ENCODE data around the gene PRUNE1.

The PRUNE1 gene

DNA sequence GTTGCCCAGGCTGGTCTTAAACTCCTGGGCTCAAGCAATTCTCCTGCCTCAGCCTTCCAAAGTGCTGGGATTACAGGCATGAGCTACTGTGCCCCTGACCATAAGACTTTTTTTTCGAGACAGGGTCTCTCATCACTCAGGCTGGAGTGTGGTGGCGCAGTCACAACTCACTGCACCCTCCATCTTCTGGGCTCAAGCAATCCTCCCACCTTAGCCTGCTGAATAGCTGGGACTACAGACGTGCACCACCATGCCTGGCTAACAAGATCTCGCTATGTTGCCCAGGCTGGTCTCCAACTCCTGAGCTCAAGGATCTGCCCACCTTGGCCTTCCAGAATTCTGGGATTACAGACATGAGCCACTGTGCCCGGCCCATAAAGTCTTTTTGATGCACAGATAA, 41.2 kb downstream of the PRUNE1 start:
- Histone ChIP-seq H3K27me3 (ENCODE audit: insufficient read depth, low read length) (no peaks in the 10 kb centered on the region), H4K8ac (ENCODE audit: low read depth, low read length) (no peak overlapping the region), H2BK120ac (ENCODE audit: insufficient read depth, low read length, poor library complexity) (no peak overlapping the region), H3K18ac (ENCODE audit: low read length) (no peak overlapping the region), H3K4ac (ENCODE audit: low read depth, low read length) (no peak overlapping the region), H2AFZ (ENCODE audit: insufficient read depth, low read length, poor library complexity) (no peak overlapping the region), H2AK5ac (ENCODE audit: low read length) (no peak overlapping the region), H3K79me2 (ENCODE audit: control insufficient read depth, insufficient read depth, low read length, poor library complexity) (peaks cover 7% of the 10 kb centered on the region), H3K9ac (ENCODE audit: low read length) (no peak overlapping the region), H3K4me3 (ENCODE audit: low read depth, low read length) (no peak overlapping the region), H3K4me1 (ENCODE audit: control insufficient read depth in 1 of 2, insufficient read depth in 2 of 2, low read length in 2 of 2) (peaks cover 2 to 5% of the 10 kb centered on the region in 2 experiments), H4K12ac (ENCODE audit: low read depth, low read length) (no peak overlapping the region), H3K14ac (ENCODE audit: low read length) (no peak overlapping the region), H3K9me3 (ENCODE audit: insufficient read depth, low read depth, low read length) (no peaks in the 10 kb centered on the region), H4K91ac (ENCODE audit: low read depth, low read length) (no peak overlapping the region), H3K23ac (ENCODE audit: low read length) (no peak overlapping the region), H3K4me2 (ENCODE audit: low read length) (no peak overlapping the region), H3K27ac (ENCODE audit: low read depth, low read length) (no peak overlapping the region), H3K36me3 (ENCODE audit: control insufficient read depth in 1 of 2, insufficient read depth in 2 of 2, low read length in 2 of 2) (peaks cover 15 to 30% of the 10 kb centered on the region in 2 experiments), H3K79me1 (ENCODE audit: low read length) (peaks cover 8% of the 10 kb centered on the region), H2BK5ac (ENCODE audit: low read depth, low read length, poor library complexity) (no peak overlapping the region), H2BK12ac (ENCODE audit: low read length) (no peak overlapping the region)
- no peak for DNase-seq
- WGBS (ENCODE audit: extremely low coverage, insufficient coverage, insufficient read length), result no CpG with 5 or more reads among the region's 5 CpGs

GRCh38 chr1:151050051-151050688, 41.9 kb downstream of the PRUNE1 start:
- H4K12ac ChIP-seq (ENCODE audit: low read depth, low read length), result no peak overlapping the region
- H3K4me3 ChIP-seq (ENCODE audit: low read depth, low read length), result no peak overlapping the region
- WGBS (ENCODE audit: extremely low coverage, insufficient coverage, insufficient read length), result no CpG with 5 or more reads among the region's 2 CpGs

GRCh38 chr1:151051356-151052009, 43.2 kb downstream of the PRUNE1 start:
- H3K9ac ChIP-seq (ENCODE audit: low read length), result no peak overlapping the region
- no CpG with 5 or more reads among the region's 2 CpGs for WGBS (ENCODE audit: extremely low coverage, insufficient coverage, insufficient read length)
- H3K79me2 ChIP-seq (ENCODE audit: control insufficient read depth, insufficient read depth, low read length, poor library complexity), result peaks cover 12% of the 10 kb centered on the region
- no peaks in the 10 kb centered on the region for H3K9me3 ChIP-seq (ENCODE audit: insufficient read depth, low read depth, low read length)
- H3K23ac ChIP-seq (ENCODE audit: low read length), result no peak overlapping the region
- H3K27me3 ChIP-seq (ENCODE audit: insufficient read depth, low read length), result no peaks in the 10 kb centered on the region
- no peak for DNase-seq
- no peak overlapping the region for H3K4ac ChIP-seq (ENCODE audit: low read depth, low read length)
- no peak overlapping the region for H2BK120ac ChIP-seq (ENCODE audit: insufficient read depth, low read length, poor library complexity)
- H3K27ac ChIP-seq (ENCODE audit: low read depth, low read length), result no peak overlapping the region
- no peak overlapping the region for H2BK12ac ChIP-seq (ENCODE audit: low read length)
- H3K4me1 ChIP-seq (ENCODE audit: control insufficient read depth in 1 of 2, insufficient read depth in 2 of 2, low read length in 2 of 2), result peaks cover 4 to 12% of the 10 kb centered on the region in 2 experiments
- no peak overlapping the region for H2AK5ac ChIP-seq (ENCODE audit: low read length)
- no peak overlapping the region for H3K4me3 ChIP-seq (ENCODE audit: low read depth, low read length)
- H3K36me3 ChIP-seq (ENCODE audit: control insufficient read depth in 1 of 2, insufficient read depth in 2 of 2, low read length in 2 of 2), result peaks cover 26 to 49% of the 10 kb centered on the region in 2 experiments
- no peak overlapping the region for H3K4me2 ChIP-seq (ENCODE audit: low read length)
- no peak overlapping the region for H2AFZ ChIP-seq (ENCODE audit: insufficient read depth, low read length, poor library complexity)
- no peak overlapping the region for H2BK5ac ChIP-seq (ENCODE audit: low read depth, low read length, poor library complexity)
- H3K79me1 ChIP-seq (ENCODE audit: low read length), result peaks cover 8% of the 10 kb centered on the region
- no peak overlapping the region for H4K91ac ChIP-seq (ENCODE audit: low read depth, low read length)
- no peak overlapping the region for H3K18ac ChIP-seq (ENCODE audit: low read length)
- no peak overlapping the region for H3K14ac ChIP-seq (ENCODE audit: low read length)
- H4K12ac ChIP-seq (ENCODE audit: low read depth, low read length), result no peak overlapping the region
- no peak overlapping the region for H4K8ac ChIP-seq (ENCODE audit: low read depth, low read length)

More at GRCh38 chr1:151050051-151050688, 41.9 kb downstream of the PRUNE1 start:
- H3K9me3 ChIP-seq (ENCODE audit: insufficient read depth, low read depth, low read length), result no peaks in the 10 kb centered on the region
- no peaks in the 10 kb centered on the region for H3K27me3 ChIP-seq (ENCODE audit: insufficient read depth, low read length)
- no peak overlapping the region for H3K18ac ChIP-seq (ENCODE audit: low read length)
- peaks cover 7% of the 10 kb centered on the region for H3K79me2 ChIP-seq (ENCODE audit: control insufficient read depth, insufficient read depth, low read length, poor library complexity)
- H2BK5ac ChIP-seq (ENCODE audit: low read depth, low read length, poor library complexity), result no peak overlapping the region
- H3K4me2 ChIP-seq (ENCODE audit: low read length), result no peak overlapping the region
- H3K4ac ChIP-seq (ENCODE audit: low read depth, low read length), result no peak overlapping the region
- H2BK12ac ChIP-seq (ENCODE audit: low read length), result no peak overlapping the region
- DNase-seq, result no peak
- H4K8ac ChIP-seq (ENCODE audit: low read depth, low read length), result no peak overlapping the region
- H3K4me1 ChIP-seq (ENCODE audit: control insufficient read depth in 1 of 2, insufficient read depth in 2 of 2, low read length in 2 of 2), result peaks cover 2 to 5% of the 10 kb centered on the region in 2 experiments
- H2BK120ac ChIP-seq (ENCODE audit: insufficient read depth, low read length, poor library complexity), result no peak overlapping the region
- no peak overlapping the region for H3K23ac ChIP-seq (ENCODE audit: low read length)
- H3K27ac ChIP-seq (ENCODE audit: low read depth, low read length), result no peak overlapping the region
- no peak overlapping the region for H4K91ac ChIP-seq (ENCODE audit: low read depth, low read length)
- H3K9ac ChIP-seq (ENCODE audit: low read length), result no peak overlapping the region
- no peak overlapping the region for H2AFZ ChIP-seq (ENCODE audit: insufficient read depth, low read length, poor library complexity)
- H3K14ac ChIP-seq (ENCODE audit: low read length), result no peak overlapping the region
- H2AK5ac ChIP-seq (ENCODE audit: low read length), result no peak overlapping the region
- peaks cover 19 to 35% of the 10 kb centered on the region in 2 experiments for H3K36me3 ChIP-seq (ENCODE audit: control insufficient read depth in 1 of 2, insufficient read depth in 2 of 2, low read length in 2 of 2)
- H3K79me1 ChIP-seq (ENCODE audit: low read length), result peaks cover 8% of the 10 kb centered on the region

DNA sequence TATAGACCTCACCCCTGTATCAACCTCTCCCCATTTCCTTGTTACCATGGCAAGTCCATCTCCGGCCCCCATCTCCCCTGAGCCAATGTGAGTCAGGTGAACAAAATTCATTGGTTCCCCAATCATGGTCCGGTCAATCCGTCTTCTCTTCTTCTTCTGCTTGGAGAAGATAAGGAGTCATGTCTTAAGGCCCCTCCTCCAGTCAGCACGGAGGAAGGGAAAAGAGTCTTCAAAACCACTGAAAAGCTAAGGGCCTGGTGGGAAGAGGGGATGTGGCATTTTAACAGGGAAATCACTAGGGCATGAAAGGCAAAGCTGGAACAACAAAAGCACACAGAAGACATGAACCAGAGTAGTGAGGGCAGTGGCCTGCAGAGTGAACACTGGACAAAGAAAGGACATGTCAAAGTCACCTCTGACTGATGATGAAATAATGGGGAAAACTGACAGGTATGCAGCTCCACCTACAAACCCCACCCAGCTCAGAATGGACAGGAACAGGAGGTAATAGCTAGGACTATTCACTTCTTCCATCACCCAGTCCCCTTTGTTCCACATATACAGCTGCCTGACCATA, 46.8 kb downstream of the PRUNE1 start:
- H2BK12ac ChIP-seq (ENCODE audit: low read length), result no peak overlapping the region
- H3K18ac ChIP-seq (ENCODE audit: low read length), result peak overlapping the region; percentile 6
- peaks cover 21% of the 10 kb centered on the region for H3K79me1 ChIP-seq (ENCODE audit: low read length)
- WGBS (ENCODE audit: extremely low coverage, insufficient coverage, insufficient read length), result no CpG with 5 or more reads among the region's 4 CpGs
- peaks cover 36% of the 10 kb centered on the region for H3K79me2 ChIP-seq (ENCODE audit: control insufficient read depth, insufficient read depth, low read length, poor library complexity)
- H2BK5ac ChIP-seq (ENCODE audit: low read depth, low read length, poor library complexity), result no peak overlapping the region
- no peak overlapping the region for H4K91ac ChIP-seq (ENCODE audit: low read depth, low read length)
- no peak overlapping the region for H2AFZ ChIP-seq (ENCODE audit: insufficient read depth, low read length, poor library complexity)
- peaks cover 36 to 60% of the 10 kb centered on the region in 2 experiments for H3K36me3 ChIP-seq (ENCODE audit: control insufficient read depth in 1 of 2, insufficient read depth in 2 of 2, low read length in 2 of 2)
- H3K4me3 ChIP-seq (ENCODE audit: low read depth, low read length), result no peak overlapping the region
- no peak overlapping the region for H4K8ac ChIP-seq (ENCODE audit: low read depth, low read length)
- no peak overlapping the region for H3K27ac ChIP-seq (ENCODE audit: low read depth, low read length)
- no peak overlapping the region for H3K4me2 ChIP-seq (ENCODE audit: low read length)
- H2BK120ac ChIP-seq (ENCODE audit: insufficient read depth, low read length, poor library complexity), result no peak overlapping the region
- H3K9ac ChIP-seq (ENCODE audit: low read length), result no peak overlapping the region
- no peak overlapping the region for H3K23ac ChIP-seq (ENCODE audit: low read length)
- peaks cover 21 to 23% of the 10 kb centered on the region in 2 experiments for H3K4me1 ChIP-seq (ENCODE audit: control insufficient read depth in 1 of 2, insufficient read depth in 2 of 2, low read length in 2 of 2)
- DNase-seq, result no peak
- no peak overlapping the region for H2AK5ac ChIP-seq (ENCODE audit: low read length)
- H3K9me3 ChIP-seq (ENCODE audit: insufficient read depth, low read depth, low read length), result no peaks in the 10 kb centered on the region
- no peaks in the 10 kb centered on the region for H3K27me3 ChIP-seq (ENCODE audit: insufficient read depth, low read length)
- H3K4ac ChIP-seq (ENCODE audit: low read depth, low read length), result no peak overlapping the region
- no peak overlapping the region for H4K12ac ChIP-seq (ENCODE audit: low read depth, low read length)
- no peak overlapping the region for H3K14ac ChIP-seq (ENCODE audit: low read length)

Measured in trophoblast cell (in vitro differentiated cells and primary cell).